Measurements from ENCODE around the gene NTRK2. TPM values are rescaled to one million over a fixed set of nuclear protein-coding genes. Genes with fewer than 3 reads are reported as not detected.

NTRK2 gene
- total RNA-seq, 1 experiment from 2014 or later: not detected

- Histone ChIP-seq H3K36me3 (ENCODE audit: control insufficient read depth in 1 of 2, insufficient read depth in 2 of 2, low read length in 2 of 2) (no peaks in the 10 kb centered on the region), H3K79me2 (ENCODE audit: insufficient read depth, low read length) (no peaks in the 10 kb centered on the region), H3K27me3 (ENCODE audit: insufficient read depth, low read length) (peaks cover 15% of the 10 kb centered on the region), H3K9me3 (ENCODE audit: control insufficient read depth in 1 of 2, insufficient read depth in 1 of 2, low read depth in 1 of 2, low read length in 2 of 2) (no peaks in the 10 kb centered on the region), H3K9ac (ENCODE audit: low read length) (no peak overlapping the region), H3K9me2 (ENCODE audit: insufficient read depth) (no peaks in the 10 kb centered on the region), H3K4me3 (replicated peaks in 1 of 2; ENCODE audit: low read depth in 1 of 2, low read length in 2 of 2) (no peak overlapping the region), H3K4me2 (ENCODE audit: low read length) (no peak overlapping the region), H4K20me1 (ENCODE audit: insufficient read depth) (no peaks in the 10 kb centered on the region), H3K4me1 (ENCODE audit: control insufficient read depth in 1 of 2, insufficient read depth in 2 of 2, low read length in 2 of 2) (no peaks in the 10 kb centered on the region), H3K27ac (ENCODE audit: low read depth, low read length) (no peak overlapping the region), H2AFZ (ENCODE audit: low read depth, low read length, poor library complexity, severe bottlenecking) (no peak overlapping the region)
- intact Hi-C loops (cut with micrococcal nuclease): no loop called here
- no TSS peak for BruUV-seq (replicated peaks)
- DNase-seq (ENCODE audit: low read depth, low spot score) (no peak), ATAC-seq (no peak)
- RAD21 ChIA-PET (ENCODE audit: low non-redundant PET in 1 of 2, low total read pairs in 2 of 2, uncharacterized antibody in 2 of 2, unreplicated experiment in 2 of 2): no interaction called here
- TF ChIP-seq JUND (IDR thresholded peaks at IDR 0.05) (no peak), TCF7L2 (IDR thresholded peaks at IDR 0.05; ENCODE audit: borderline replicate concordance, extremely low read depth, insufficient read depth, insufficient read length) (no peak), ZBTB33 (IDR thresholded peaks at IDR 0.05; ENCODE audit: extremely low read depth, insufficient replicate concordance, low read length) (no peak), POLR2A (IDR thresholded peaks at IDR 0.05; ENCODE audit: borderline replicate concordance, extremely low read depth, insufficient read depth, insufficient read length) (no peak), MAX (IDR thresholded peaks at IDR 0.05) (no peak), ZFX (IDR thresholded peaks at IDR 0.05) (no peak), POLR2AphosphoS5 (IDR thresholded peaks at IDR 0.05; ENCODE audit: low read depth, low read length) (no peak), CEBPB (IDR thresholded peaks at IDR 0.05; ENCODE audit: low read depth) (no peak), ZNF274 (IDR thresholded peaks at IDR 0.05; ENCODE audit: low read depth, low read length) (no peak), EZH2phosphoT487 (IDR thresholded peaks at IDR 0.05; ENCODE audit: borderline replicate concordance) (no peak), YY1 (IDR thresholded peaks at IDR 0.05; ENCODE audit: extremely low read depth, insufficient replicate concordance, low read depth, low read length) (no peak), REST (IDR thresholded peaks at IDR 0.05; ENCODE audit: low read depth) (no peak), EGR1 (IDR thresholded peaks at IDR 0.05; ENCODE audit: low read depth) (no peak), CBX3 (IDR thresholded peaks at IDR 0.05; ENCODE audit: low read depth) (no peak)
- POLR2A ChIA-PET: no interaction called here
- CTCF ChIA-PET: no interaction called here
These were observed 393.0 kb downstream of the NTRK2 start for GRCh38 chr9:85062385-85063022.

All from HCT116 (cell line).